NCI-H1417 treated with DMSO at 0.1 percent for 48 hours (cell line): ENCODE measurements around the gene FBXW11.

Experiments
- DNase-seq: peaks from one replicate; lab custom pipeline; 2025; lab: John Stamatoyannopoulos, UW

FBXW11 gene

DNA sequence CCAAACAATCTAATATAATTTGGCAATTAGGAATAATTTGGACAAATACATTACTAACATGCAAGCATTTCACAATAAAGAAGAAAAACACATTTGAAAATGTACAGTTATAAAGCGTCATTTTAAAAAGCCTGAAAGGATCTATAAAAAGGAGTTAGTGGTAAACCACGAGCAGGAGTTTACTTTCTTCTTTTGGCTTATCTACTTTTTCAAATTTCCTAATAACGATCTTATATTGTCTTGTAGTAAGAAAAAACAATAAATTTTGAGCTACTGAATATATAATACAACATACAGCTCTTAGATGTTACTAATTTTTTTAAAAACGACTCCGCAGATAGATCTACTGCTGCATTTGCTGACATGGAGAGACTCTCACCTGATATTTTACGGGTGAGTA, 141.0 kb downstream of the FBXW11 start:
- no peak for DNase-seq

DNA sequence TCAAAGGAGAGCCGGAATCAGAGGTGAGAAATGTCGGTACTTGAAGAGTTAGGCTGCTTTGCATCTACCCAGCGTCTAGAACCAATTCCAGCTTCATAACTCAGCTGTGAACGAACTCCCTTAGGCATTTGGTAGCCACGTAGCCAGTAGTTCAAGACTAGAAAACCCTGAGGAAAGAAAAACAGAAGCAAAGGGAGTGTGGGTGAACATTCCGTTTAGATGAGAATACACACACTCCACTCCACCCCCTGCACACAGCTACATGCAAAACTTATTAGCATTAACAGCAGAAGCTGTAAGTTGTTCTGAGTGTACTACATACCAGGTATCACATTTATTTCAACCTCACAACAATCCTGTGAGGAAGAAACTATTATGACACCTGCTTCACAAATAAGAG, 142.5 kb downstream of the FBXW11 start:
- no peak for DNase-seq

DNA sequence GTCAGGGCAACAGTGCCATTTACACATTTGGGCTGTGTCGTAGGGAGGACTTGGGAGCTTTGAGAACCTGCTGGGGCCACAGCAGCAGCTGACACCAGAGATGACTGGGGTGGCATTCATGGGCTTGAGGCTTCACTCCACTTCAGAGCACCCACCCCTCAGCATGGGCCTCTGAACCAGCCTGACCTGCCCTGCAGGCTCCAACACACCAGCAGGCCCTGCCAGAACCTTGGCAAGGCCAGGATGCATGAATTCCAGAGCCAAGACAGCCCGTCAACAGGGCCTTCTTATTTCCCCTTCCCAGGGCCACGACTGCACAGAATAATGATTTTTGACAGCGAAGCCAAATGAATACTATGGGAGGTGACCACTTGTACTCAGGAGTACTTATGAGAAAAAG, 143.8 kb downstream of the FBXW11 start:
- DNase-seq = no peak

DNA sequence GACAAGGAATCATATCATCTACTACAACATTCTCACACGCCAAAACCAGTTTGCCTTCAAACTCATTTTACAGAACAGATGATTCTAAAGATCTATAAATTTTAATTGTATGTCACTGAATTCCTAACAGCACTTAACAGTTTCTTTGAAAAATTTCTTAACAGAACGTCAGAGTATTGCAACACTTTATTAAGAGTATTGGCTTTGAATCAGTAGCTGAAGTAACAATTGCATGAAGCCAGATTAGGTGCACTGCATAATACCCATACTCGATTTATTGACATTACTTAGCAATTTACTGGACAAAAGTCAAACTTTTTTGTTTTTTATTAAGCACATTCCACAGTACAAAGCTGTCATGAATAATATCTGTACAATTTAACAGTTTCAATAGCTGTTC, 145.1 kb downstream of the FBXW11 start:
- no peak for DNase-seq

DNA sequence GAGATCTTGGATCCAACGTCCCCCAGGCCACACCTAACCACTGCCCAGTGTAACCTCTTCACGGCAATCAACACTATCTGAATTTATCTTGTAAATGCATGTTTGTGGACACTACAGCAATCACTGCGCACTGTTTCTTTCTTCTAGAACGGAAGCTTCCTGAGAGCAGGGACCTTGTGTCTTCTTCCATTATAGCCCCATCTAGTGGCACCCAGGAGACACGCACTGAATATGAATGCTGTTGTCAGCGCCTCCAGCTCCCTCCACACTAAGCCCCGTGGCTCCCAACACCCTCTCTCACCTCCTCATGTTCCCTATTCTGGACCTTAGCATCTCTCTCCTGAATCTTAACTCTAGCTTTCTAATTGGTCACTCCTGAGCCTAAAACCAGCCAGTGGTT, 148.1 kb downstream of the FBXW11 start:
- DNase-seq = no peak

DNA sequence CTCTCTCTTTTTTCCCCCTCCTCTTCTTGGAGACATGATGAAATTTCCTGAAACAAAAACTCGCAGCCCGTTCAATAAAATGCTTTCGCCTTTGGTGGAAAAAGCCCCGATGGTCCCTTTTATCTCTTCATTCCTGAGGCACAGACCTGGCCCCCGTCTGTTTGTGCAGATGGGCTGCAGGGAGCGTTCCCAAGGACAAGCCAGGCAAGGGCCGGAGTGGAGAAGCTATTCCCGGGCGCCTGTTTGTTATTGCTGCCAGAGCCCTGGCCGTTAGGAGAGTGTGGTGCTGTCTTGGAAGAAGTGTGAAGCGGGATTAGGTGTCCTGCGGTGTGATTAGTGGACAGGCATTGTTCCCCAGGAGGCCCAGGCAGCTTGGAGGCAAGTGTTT, 149.0 kb downstream of the FBXW11 start:
- DNase-seq = no peak

DNA sequence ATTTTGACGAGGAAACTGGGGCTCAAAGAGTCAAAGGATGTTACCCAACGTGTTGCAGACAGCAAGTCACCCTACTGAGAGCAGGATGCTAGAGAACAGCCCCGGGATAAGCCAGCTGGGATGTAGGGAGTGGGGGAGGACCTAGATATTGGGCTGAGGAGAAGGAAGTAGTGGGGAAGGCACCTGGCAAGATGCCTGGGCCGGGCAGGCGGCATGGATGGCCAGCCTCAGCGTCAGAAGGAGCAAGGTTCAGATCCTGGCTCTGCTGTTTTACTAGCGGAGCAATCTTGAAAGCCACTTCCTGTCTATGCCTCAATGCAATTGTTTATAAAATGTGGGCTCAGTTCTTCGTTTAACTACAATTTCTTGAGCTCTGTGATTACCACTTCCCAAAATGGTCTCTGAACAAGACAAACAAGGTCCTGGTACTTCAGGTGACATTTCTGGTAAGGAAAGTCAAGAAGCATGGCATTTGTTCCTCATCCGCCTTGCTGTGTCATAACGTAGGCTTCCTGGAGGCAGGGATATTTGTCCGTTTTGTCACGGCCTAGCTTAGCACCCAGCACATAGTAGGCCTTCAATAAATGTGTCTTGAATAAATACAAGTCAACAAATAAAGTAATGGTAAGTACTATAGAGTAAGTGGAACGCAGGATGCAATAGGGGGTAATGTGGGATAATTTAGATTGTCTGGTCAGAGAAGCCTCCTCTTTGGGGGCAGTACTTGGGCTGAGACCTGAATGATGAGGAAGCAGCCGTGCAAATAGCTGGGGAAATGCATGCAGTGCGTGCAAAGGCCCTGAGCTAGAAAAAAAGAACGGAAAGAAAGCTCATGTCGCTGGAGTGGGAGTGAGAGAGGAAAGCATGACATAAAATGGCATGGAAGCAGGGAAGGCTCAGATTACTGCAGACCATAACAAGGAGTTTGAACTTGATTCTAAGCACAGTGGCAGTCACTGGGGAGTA, 150.4 kb downstream of the FBXW11 start:
- DNase-seq = no peak

DNA sequence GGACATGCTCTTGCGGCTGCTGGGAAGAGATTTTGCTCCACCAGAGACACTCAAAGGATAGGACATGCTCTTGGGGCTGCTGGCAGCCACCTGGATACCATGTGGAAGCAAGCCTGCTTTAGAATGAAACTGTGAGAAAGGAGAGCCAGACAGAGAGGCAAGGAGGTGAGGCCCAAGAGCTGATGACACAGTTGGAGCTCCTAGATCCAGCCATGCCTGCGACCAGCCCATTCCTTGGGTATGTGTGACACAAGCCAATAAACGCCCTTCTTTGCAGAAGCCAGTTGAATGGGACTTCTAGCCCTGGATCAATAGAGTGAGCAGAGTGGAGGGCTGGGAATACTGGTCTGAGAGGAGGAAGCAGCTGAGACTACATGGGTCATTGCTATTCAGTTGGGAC, 151.2 kb downstream of the FBXW11 start:
- DNase-seq = no peak

DNA sequence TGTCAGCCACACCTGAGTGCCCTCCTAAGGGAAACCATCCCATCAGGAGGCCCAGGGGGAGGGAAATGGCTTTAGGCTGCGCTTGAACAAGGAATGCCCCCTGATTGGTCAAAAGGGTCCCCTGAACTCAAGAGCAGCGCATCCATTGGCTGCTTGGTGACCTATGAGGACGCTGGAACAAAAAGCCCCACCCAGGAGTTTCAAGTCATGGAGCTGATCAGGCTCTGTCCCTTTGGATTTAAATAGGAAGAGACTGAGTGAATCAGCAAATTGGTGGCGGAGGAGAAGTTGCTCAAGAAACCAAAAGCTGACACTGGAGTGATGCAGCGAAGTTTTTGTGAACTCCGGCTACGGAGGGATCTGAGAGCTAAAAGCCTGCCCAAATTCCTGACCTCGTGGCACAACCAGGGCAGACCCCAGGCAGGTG, 154.2 kb downstream of the FBXW11 start:
- DNase-seq = no peak

DNA sequence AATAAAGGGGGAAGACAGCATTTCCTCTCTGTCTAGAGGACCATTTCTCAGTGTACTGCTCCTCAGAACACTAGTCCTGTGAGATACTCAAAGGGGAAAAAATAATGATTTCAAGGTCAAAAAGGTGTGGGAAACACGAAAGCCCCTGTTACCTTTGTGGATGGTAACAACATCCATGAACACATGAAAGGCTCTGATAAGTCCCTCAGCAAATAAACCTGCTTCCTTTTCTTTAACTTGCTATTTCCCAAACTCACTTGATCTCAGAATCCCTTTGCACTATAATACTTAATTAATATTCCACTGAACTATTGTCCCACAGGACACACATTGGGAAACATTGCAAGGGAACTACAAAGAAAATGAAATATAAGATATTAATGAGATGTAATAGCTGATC, 155.2 kb downstream of the FBXW11 start:
- DNase-seq = no peak

DNA sequence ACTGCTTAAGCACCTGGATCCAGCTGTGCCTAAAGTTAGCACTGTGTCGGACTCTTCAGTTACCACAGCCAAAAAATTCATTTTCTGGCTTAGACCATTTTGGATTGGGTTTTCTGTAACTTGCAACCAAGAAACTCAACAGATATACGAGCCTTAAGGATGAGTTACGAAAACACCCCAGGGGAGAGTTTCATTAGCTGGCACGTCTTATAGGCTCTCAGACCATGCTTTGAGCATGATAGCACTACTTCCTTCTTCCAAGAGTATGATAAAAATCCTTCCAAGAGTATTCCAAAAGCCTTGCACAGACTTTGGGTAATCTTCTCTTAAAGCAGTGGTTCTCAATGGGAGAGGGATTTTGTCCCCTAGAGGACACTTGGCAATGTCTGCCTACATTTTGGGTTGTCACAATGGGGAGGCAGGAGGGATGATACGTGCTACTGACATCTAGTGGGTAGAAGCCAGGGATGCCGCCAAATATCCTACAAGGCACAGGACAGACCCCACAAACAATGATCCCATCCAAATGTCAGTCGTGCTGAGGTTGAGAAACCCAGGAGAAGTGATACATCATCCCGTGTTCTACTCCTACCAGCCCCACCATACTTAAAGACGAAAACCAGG, 156.0 kb downstream of the FBXW11 start:
- no peak for DNase-seq

DNA sequence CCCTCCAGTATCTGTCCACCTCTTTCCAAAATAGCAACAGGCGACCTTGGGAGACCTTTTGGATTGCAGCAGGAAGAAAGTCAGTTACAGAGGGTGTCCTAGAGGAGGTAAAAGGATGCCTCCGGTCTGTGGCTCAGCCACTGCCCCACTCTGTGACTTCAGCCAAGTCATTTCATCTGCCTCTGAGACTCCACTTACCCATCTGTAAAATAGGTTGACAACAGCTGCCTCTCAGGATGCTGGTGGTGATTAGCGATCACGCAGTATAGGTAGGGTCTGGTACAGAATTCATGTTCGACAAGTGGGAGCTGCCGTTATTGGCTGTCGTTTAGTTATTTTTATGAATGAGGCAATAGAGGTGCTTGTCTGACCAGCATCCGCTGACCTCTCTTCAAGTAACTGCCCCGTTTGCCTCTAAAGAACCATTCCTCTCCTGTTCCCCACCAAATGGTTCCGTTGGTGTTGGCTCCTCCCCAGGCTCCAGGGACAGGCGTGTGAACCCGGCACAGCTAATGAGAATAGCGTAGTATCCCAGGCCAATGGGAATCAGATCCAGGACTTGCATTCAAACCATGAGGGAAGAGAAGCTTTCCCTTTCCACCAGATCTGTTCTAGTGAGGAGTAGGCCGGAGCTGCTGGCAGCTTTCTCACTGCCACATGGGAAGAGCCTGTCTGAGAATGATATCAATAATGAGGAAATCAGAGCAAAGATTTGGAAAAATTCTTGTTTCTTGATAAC, 156.7 kb downstream of the FBXW11 start:
- no peak for DNase-seq

DNA sequence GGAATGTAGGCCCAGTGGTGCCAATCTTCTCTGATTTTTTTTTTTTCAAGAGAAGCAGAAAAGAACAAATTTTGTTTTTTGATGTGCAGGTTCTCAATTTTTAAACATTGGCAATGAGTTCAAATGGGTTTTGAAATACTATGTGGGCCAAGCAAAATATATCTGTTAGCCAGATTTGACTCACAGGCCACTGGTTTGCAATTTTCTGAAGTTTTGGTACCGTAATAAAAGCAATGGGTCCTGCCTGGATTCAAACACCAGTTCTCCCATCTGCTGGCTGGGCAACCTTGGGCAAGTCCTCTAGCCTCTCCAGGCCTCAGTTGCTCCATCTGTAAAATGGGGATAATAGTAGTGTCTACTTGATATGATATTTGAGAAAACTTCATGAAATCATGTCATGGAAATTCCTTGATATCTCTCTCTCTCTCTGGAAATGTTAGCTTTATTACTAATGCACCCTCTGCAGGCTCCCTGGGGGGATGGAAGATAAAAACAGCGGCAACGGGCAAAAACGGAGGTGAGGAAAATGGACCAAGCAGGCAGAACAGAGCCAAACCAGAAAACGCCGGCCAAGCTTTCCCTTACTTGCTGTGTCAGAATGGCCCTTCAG, 157.4 kb downstream of the FBXW11 start:
- no peak for DNase-seq

DNA sequence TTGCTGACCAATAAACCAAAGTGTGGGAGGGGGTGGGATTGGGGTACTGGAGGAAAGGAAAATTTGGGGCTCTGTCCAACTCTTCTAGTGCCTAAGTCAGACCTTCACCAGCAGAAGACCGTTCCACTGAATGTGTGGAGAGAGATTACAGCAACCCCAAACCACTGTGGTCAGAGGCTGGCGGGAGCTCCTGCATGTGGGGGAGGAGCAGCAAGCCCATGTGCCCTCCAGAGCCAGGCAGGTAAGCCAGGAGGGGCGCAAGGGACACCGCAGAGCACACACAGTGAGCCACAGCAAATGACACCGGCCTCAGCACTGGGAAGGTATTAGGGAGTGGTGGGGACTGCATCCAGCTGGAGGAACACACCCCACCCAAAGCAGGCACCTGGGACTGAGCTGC, 158.0 kb downstream of the FBXW11 start:
- DNase-seq = no peak

DNA sequence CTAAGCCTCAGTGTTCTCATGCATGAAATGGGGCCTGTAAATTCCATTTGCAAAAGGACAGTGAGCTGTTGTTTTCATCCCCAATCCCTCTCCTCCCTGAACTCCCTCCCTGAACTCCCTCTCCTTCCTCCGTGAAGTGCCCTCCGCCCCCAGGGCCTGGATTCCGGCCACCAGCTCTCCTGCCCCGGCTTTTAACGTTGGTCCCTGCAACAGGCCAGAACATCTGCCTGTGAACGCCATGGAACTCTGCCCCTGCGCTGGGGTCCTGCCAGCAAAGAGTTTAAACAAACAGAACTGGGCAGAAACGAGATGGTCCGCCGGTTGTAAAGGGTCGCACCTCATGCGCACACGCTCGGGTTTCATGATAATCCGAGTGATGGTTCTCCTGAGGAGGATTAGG, 158.4 kb downstream of the FBXW11 start:
- DNase-seq = no peak

DNA sequence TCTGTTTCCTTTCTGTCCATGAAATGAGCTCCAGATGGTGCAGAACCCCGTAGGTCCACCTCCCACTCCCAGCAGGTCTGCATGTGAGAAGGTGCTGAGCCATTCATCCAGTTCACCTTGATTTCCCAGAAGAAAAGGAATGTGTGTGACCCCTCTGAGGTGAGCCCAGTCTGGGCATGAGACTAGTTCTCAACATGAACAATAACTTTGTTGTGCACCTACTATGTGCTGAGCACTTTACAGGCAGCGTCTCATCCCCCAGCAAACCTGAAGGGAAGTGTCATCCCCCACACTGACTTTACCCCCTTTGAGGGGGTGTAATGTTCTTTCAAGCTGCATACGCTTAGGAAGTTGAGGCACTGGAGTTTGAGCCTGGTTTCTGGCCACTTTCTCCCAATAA, 159.4 kb downstream of the FBXW11 start:
- no peak for DNase-seq

DNA sequence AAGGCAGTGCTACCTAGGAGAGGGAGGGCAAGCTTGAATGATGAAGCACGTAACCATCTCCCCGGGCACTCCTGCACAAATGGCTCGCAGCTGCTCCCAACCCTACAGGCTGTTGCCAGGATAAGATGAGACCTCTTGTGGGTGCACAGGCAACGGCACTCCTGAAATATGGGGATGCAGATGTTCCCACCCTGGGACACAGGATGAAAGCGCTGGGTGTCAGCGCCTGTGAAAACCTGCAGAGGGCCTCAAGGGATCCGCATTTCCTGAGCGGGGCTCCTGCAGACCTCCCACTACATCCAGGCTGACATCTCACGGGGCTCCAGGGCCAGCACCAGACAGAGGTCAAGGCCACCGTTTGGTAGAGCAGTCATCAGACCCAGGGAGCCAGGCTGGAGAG, 160.1 kb downstream of the FBXW11 start:
- DNase-seq = no peak

DNA sequence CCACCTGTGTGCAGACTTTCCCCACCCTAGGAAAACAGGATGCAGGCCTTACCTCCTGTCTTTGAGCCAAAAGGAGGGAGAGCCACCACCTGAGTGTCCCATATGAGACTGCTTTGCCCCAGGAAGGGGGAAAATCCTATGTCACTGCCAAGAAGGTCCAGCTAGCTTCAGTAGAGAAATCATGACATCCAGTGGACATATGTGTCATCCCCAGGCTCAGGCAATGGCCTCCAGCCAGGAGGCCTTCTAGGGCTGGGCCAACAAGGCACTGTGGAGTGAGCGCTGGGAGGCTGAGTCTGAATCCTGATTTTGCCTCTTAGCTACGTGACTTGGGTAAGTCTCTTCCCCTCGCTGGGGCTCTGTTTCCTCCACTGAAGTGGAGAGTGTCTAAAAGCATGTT, 160.6 kb downstream of the FBXW11 start:
- no peak for DNase-seq

DNA sequence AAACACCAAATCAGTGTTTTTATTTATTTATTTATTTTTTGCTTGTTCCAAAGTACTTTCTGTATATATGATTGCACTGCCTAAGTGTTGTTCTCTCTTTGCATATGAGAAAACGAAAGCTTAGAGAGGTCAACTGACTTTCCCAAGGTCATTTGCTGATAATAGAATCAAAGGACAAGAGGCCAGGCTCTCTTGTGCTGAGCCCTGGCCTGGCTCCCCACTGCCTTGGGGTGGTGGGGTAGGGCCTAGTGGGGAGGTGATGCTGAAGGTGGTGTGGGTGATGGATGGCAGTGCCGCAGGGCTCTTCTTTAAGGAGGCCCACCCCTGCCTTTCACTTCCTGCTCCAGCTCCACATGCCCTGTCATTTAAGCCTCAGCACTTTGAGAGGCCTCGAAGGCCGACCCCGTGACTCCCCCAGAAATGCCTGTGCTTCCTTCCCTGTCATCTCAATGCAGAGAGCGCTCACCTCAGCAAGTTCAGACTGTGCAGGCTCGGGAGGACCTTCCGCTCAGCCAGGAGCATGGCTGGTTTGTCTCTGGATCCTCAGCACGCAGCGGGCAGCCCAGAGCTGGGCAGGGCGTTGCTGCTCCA, 161.3 kb downstream of the FBXW11 start:
- DNase-seq = no peak

DNA sequence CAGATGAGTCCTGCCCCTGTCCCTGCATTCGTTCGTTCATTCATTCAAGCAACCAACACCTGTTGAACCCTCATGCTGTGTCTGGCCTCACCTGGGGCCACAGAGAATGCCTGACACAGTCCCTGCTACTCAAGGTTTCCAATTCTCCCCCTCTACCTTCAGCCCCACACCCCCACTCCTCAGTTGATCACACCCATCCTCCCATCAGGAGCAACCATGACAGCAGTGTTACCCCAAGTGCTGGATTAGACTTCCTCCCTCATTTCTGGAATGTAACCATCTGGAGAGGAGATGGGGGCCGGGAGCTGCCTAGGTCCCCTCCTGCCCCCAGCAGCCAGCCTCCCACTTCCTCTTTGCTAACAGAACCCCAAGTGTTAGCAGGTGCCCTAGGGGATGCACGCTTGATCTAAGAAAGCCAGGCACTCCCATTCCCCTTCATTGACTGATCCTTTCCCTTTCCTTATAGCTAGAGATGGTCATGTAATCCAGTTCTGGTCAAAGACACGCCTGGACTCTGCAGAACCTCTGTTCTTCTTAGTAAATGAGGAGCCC, 163.6 kb downstream of the FBXW11 start:
- DNase-seq = no peak

DNA sequence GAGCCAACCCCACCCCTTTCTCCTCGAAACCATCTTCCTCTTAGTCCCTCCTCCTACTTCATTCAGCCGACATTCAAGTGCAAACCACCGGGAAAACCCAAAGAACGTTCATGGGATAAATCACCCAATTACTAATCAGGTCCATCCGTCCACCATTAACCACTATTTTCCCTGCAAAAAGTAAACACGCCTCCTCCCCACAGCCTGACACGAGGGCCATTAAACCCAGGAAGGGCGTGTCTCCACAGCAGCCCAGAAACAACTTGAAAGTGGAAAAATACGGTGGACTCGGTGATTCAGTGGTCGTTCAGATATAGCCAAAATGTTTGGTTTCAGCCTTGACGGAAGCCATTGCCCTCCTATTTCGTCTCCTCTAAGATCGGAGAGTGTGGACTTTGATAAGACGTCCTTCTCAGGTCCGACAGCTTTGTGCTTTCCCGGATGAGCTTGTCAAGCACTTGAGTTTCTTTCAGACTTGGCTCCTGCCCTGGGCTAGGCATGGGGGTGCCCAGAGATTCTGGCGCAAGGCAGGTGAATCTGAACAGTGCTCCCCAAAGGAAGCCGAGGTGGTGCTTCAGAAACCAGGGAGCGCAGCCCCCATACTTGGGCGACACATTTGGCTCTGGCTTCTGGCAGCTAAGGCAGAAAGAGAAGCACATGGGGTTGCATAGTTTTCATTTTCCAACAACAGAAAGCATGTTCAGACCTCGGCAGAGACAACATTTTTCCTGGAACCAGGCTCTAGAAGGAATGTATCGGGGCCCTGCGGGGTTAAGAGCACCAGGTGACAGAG, 164.3 kb downstream of the FBXW11 start:
- DNase-seq = no peak
